K562 (cell line): ENCODE results near the gene MMP19. TPM values are rescaled to one million over a fixed set of nuclear protein-coding genes. Genes with fewer than 3 reads are reported as not detected.

ENCODE experiments used
- ADNP ChIP-seq: fragments of 200-800 bp; sonication (Bioruptor generic); IDR thresholded peaks from 2 replicates; pipeline ENCODE4 v1.6.1; 2016; ENCODE audit warnings: missing genetic modification characterization, missing compliant biosample characterization
- CREBBP ChIP-seq: IDR thresholded peaks from one replicate; pipeline ENCODE4 v1.6.1; 2012; ENCODE audit warnings: low read depth, mild to moderate bottlenecking, control low read depth, inconsistent platforms, low read length
- DACH1 ChIP-seq: fragments of 450-650 bp; IDR thresholded peaks from 2 replicates; pipeline ENCODE4 v1.6.1; 2018; ENCODE audit not compliant: partially characterized antibody
- ESRRA ChIP-seq: fragments of 450-650 bp; IDR thresholded peaks from 2 replicates; pipeline ENCODE4 v1.6.1; 2014; ENCODE audit warnings: low read depth, mild to moderate bottlenecking, moderate library complexity, borderline replicate concordance
- FOSL1 ChIP-seq: fragments of 200-800 bp; sonication (Bioruptor generic); conservative IDR thresholded peaks from 2 replicates; pipeline ENCODE4 v1.6.1; 2016; ENCODE audit warnings: missing genetic modification characterization, missing compliant biosample characterization
- GTF2A2 ChIP-seq: IDR thresholded peaks from 2 replicates; pipeline ENCODE4 v1.6.1; 2016; ENCODE audit warnings: mild to moderate bottlenecking, missing genetic modification characterization, missing compliant biosample characterization
- HSF4 ChIP-seq: fragments of 250-450 bp; sonication (Bioruptor Pico); IDR thresholded peaks from 2 replicates; pipeline ENCODE4 v2.1.2; 2022; ENCODE audit warnings: mild to moderate bottlenecking, moderate library complexity, borderline replicate concordance
- MYC ChIP-seq, 2 experiments: fragments of 250-450 bp in 1 of 2; sonication (Bioruptor Pico) in 1 of 2; IDR thresholded peaks; 2 replicates each; pipeline versions ENCODE4 v1.5.1 to v1.6.1; 2012 to 2021; ENCODE audit warnings: low read depth in 2 of 2, borderline replicate concordance in 1 of 2, improper control_type of control experiment in 1 of 2, low read length in 1 of 2, mild to moderate bottlenecking in 1 of 2, moderate library complexity in 1 of 2
- NCOA1 ChIP-seq: fragments of 450-650 bp; IDR thresholded peaks from 2 replicates; pipeline ENCODE4 v1.6.1; 2016; ENCODE audit warnings: low read depth
- PRDM10 ChIP-seq: fragments of 450-650 bp; IDR thresholded peaks from 2 replicates; pipeline ENCODE4 v1.6.1; 2018; ENCODE audit not compliant: partially characterized antibody
- STAG1 ChIP-seq: sonication (generic); formaldehyde crosslinking; IDR thresholded peaks from 2 replicates; pipeline ENCODE4 v1.5.0; 2020; ENCODE audit warnings: missing genetic modification reagents, borderline replicate concordance
- TRIM28 ChIP-seq: fragments of 450-650 bp; IDR thresholded peaks from 2 replicates; pipeline ENCODE4 v1.6.1; 2017
- ZBTB17 ChIP-seq: fragments of 450-650 bp; formaldehyde crosslinking; IDR thresholded peaks from 2 replicates; pipeline ENCODE4 v1.4.0; 2020; ENCODE audit warnings: mild to moderate bottlenecking
- ZC3H8 ChIP-seq: fragments of 450-650 bp; IDR thresholded peaks from 2 replicates; pipeline ENCODE4 v1.6.1; 2017
- ZNF274 ChIP-seq: IDR thresholded peaks from 2 replicates; pipeline ENCODE4 v1.6.1; 2011; ENCODE audit warnings: low read depth, mild to moderate bottlenecking, low read length, moderate library complexity, borderline replicate concordance
- polyA plus RNA-seq, 8 experiments: library from polyadenylated mRNA; depleted of rRNA in 4 of 8; stranded (reverse) in 5 of 8; unstranded in 3 of 8; fragments of >200 nt; fragmentation: Nextera tagmentation in 2 of 8; fragmentation: Illumina TruSeq in 1 of 8; extraction: Ambion mirVana in 2 of 8; extraction: Trizol in 1 of 8; gene quantifications; 2 replicates each; pipeline versions ENCODE4 v1.2.1 to v1.2.3, GENCODE V29; 2011 to 2014; ENCODE audit warnings: inconsistent platforms in 1 of 8, missing spikeins in 1 of 8
- total RNA-seq, 7 experiments: library from RNA; depleted of rRNA in 6 of 7; stranded (reverse); fragments of >200 nt in 6 of 7; fragmentation: Illumina TruSeq in 2 of 7; extraction: Trizol in 2 of 7; gene quantifications; 2 replicates each; pipeline versions ENCODE4 v1.2.1 to v1.2.3, GENCODE V29; 2011 to 2021; ENCODE audit warnings: low replicate concordance in 1 of 7
- TF ChIP-seq, protein P1 (sequence below), 2 experiments: fragments of 450-650 bp; IDR thresholded peaks; 2 replicates each; pipeline ENCODE4 v1.6.1; 2018; ENCODE audit warnings: mild to moderate bottlenecking in 2 of 2, low read depth in 1 of 2; ENCODE audit not compliant: partially characterized antibody in 2 of 2
- TF ChIP-seq, protein P2 (sequence below): sonication (generic); formaldehyde crosslinking; IDR thresholded peaks from 2 replicates; pipeline ENCODE4 v1.9.0; 2022; ENCODE audit warnings: mild to moderate bottlenecking, missing genetic modification reagents
- TF ChIP-seq, protein P3 (sequence below): IDR thresholded peaks from 2 replicates; pipeline ENCODE4 v1.6.1; 2011; ENCODE audit not compliant: insufficient read length; ENCODE audit errors: extremely low read depth

The MMP19 gene
- total and polyA plus RNA-seq, 9 of the 15 experiments (the other 6 are each of a cell fraction or from before 2014, with no cell fraction given), result 0.14 to 1.6 (median 0.66) TPM

- TF ChIP-seq, protein P1, sequence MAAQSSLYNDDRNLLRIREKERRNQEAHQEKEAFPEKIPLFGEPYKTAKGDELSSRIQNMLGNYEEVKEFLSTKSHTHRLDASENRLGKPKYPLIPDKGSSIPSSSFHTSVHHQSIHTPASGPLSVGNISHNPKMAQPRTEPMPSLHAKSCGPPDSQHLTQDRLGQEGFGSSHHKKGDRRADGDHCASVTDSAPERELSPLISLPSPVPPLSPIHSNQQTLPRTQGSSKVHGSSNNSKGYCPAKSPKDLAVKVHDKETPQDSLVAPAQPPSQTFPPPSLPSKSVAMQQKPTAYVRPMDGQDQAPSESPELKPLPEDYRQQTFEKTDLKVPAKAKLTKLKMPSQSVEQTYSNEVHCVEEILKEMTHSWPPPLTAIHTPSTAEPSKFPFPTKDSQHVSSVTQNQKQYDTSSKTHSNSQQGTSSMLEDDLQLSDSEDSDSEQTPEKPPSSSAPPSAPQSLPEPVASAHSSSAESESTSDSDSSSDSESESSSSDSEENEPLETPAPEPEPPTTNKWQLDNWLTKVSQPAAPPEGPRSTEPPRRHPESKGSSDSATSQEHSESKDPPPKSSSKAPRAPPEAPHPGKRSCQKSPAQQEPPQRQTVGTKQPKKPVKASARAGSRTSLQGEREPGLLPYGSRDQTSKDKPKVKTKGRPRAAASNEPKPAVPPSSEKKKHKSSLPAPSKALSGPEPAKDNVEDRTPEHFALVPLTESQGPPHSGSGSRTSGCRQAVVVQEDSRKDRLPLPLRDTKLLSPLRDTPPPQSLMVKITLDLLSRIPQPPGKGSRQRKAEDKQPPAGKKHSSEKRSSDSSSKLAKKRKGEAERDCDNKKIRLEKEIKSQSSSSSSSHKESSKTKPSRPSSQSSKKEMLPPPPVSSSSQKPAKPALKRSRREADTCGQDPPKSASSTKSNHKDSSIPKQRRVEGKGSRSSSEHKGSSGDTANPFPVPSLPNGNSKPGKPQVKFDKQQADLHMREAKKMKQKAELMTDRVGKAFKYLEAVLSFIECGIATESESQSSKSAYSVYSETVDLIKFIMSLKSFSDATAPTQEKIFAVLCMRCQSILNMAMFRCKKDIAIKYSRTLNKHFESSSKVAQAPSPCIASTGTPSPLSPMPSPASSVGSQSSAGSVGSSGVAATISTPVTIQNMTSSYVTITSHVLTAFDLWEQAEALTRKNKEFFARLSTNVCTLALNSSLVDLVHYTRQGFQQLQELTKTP (IDR thresholded peaks at IDR 0.05; ENCODE audit: low read depth in 1 of 2, partially characterized antibody in 2 of 2), result no peak
- TF ChIP-seq NCOA1 (no peak), GTF2A2 (tag) (no peak), PRDM10 (no peak), FOSL1 (tag) (peak; percentile 96), HSF4 (no peak), ADNP (tag) (no peak), STAG1 (CRISPR knock-in tag) (no peak), MYC (IDR thresholded peaks at IDR 0.05; ENCODE audit: low read depth, low read length) (no peak), MYC (CRISPR knock-in tag; IDR thresholded peaks at IDR 0.05; ENCODE audit: borderline replicate concordance, low read depth) (no peak), ZBTB17 (no peak), CREBBP (no peak), ESRRA (no peak), ZC3H8 (no peak), TRIM28 (no peak), ZNF274 (no peak), DACH1 (peak; percentile 73)
- TF ChIP-seq, protein P2, sequence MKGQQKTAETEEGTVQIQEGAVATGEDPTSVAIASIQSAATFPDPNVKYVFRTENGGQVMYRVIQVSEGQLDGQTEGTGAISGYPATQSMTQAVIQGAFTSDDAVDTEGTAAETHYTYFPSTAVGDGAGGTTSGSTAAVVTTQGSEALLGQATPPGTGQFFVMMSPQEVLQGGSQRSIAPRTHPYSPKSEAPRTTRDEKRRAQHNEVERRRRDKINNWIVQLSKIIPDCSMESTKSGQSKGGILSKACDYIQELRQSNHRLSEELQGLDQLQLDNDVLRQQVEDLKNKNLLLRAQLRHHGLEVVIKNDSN (CRISPR knock-in tag), result no peak
- TF ChIP-seq, protein P3, sequence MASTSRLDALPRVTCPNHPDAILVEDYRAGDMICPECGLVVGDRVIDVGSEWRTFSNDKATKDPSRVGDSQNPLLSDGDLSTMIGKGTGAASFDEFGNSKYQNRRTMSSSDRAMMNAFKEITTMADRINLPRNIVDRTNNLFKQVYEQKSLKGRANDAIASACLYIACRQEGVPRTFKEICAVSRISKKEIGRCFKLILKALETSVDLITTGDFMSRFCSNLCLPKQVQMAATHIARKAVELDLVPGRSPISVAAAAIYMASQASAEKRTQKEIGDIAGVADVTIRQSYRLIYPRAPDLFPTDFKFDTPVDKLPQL, result no peak
Measured at GRCh38 chr12:55842681-55843429, at the start of gene MMP19 (continued).
